Fibroblast of peridontal ligament (primary cell): ENCODE data around the gene CALML5.
"Not testable (repeated sequence)": the region's sequence is repeated elsewhere in the genome, so short reads cannot be mapped to it uniquely, and the experiment has no call there.

Experiments used
- DNase-seq: peaks from one replicate; pipeline ENCODE4 v3.0.0-alpha.2; 2010; ENCODE audit errors: extremely low read depth

Gene CALML5

GRCh38 chr10:5481121-5481520 is 18.2 kb downstream of the CALML5 start:
- no peak for DNase-seq

GRCh38 chr10:5480162-5480941 is 19.0 kb downstream of the CALML5 start:
- no peak for DNase-seq

GRCh38 chr10:5479481-5480161 is 19.7 kb downstream of the CALML5 start:
- no peak for DNase-seq

- DNase-seq = no peak
These were observed 20.6 kb downstream of the CALML5 start for GRCh38 chr10:5478694-5479305.

GRCh38 chr10:5477948-5478693 is 21.2 kb downstream of the CALML5 start:
- no peak for DNase-seq

GRCh38 chr10:5476918-5477525 is 22.3 kb downstream of the CALML5 start:
- no peak for DNase-seq

GRCh38 chr10:5475974-5476807 is 23.2 kb downstream of the CALML5 start:
- not testable (repeated sequence) for DNase-seq

- not testable (repeated sequence) for DNase-seq
These were observed 24.3 kb downstream of the CALML5 start for GRCh38 chr10:5475088-5475487.

GRCh38 chr10:5474642-5475041 is 24.7 kb downstream of the CALML5 start:
- peak; percentile 21 for DNase-seq

GRCh38 chr10:5470062-5470751 is 29.2 kb downstream of the CALML5 start:
- DNase-seq = no peak

- DNase-seq = no peak
These were observed 29.9 kb downstream of the CALML5 start for GRCh38 chr10:5469353-5470061.

- no peak for DNase-seq
These were observed 30.9 kb downstream of the CALML5 start for GRCh38 chr10:5468262-5469106.

- no peak for DNase-seq
These were observed 31.6 kb downstream of the CALML5 start for GRCh38 chr10:5467634-5468255.

- no peak for DNase-seq
These were observed 32.2 kb downstream of the CALML5 start for GRCh38 chr10:5467207-5467535.

GRCh38 chr10:5466451-5467206 is 32.7 kb downstream of the CALML5 start:
- no peak for DNase-seq

- DNase-seq = no peak
These were observed 33.4 kb downstream of the CALML5 start for GRCh38 chr10:5465976-5466450.

- no peak for DNase-seq
These were observed 34.8 kb downstream of the CALML5 start for GRCh38 chr10:5464546-5464945.
